Nephron progenitor cell (in vitro differentiated cells): ENCODE measurements around the gene ZNF830.
"Not testable (repeated sequence)": the region's sequence is repeated elsewhere in the genome, so short reads cannot be mapped to it uniquely, and the experiment has no call there.

Experiments used
- DNase-seq: peaks from one replicate; pipeline ENCODE4 v3.0.0; 2021
- H3K27ac Mint-ChIP-seq: 2 replicates; pipeline ENCODE4 v1.8.0; 2021; ENCODE audit warnings: mild to moderate bottlenecking, moderate library complexity, mixed read lengths
- H3K27me3 Mint-ChIP-seq: 2 replicates; pipeline ENCODE4 v1.8.0; 2021; ENCODE audit warnings: mild to moderate bottlenecking, low read depth, mixed read lengths; ENCODE audit not compliant: poor library complexity
- H3K36me3 Mint-ChIP-seq: 2 replicates; pipeline ENCODE4 v1.8.0; 2021; ENCODE audit warnings: low read depth, mixed read lengths
- H3K4me1 Mint-ChIP-seq: 2 replicates; pipeline ENCODE4 v1.8.0; 2021; ENCODE audit warnings: mixed read lengths
- H3K4me3 Mint-ChIP-seq: 2 replicates; pipeline ENCODE4 v1.8.0; 2021; ENCODE audit warnings: mild to moderate bottlenecking, moderate library complexity, mixed read lengths
- H3K9me3 Mint-ChIP-seq: 2 replicates; pipeline ENCODE4 v1.8.0; 2021; ENCODE audit warnings: mild to moderate bottlenecking, moderate library complexity, mixed read lengths
- CTCF ChIP-seq: fragments of 200-600 bp; sonication (generic); IDR thresholded peaks from 2 replicates; pipeline ENCODE4 v1.5.0; 2021; ENCODE audit warnings: antibody characterized with exemption

The ZNF830 gene

GRCh38 chr17:34926661-34927060 is 34.7 kb upstream of the ZNF830 start:
- Mint-ChIP-seq H3K27ac (no peak overlapping the region), H3K9me3 (no peaks in the 10 kb centered on the region), H3K27me3 (peaks cover 21% of the 10 kb centered on the region), H3K36me3 (no peaks in the 10 kb centered on the region), H3K4me1 (no peaks in the 10 kb centered on the region), H3K4me3 (no peak overlapping the region)
- DNase-seq: no peak
- TF ChIP-seq CTCF: no peak

- TF ChIP-seq CTCF: no peak
- Mint-ChIP-seq H3K36me3 (no peaks in the 10 kb centered on the region), H3K27me3 (peaks cover 37% of the 10 kb centered on the region), H3K4me1 (no peaks in the 10 kb centered on the region), H3K4me3 (no peak overlapping the region), H3K9me3 (no peaks in the 10 kb centered on the region), H3K27ac (no peak overlapping the region)
- DNase-seq: no peak
These were observed 31.1 kb upstream of the ZNF830 start for GRCh38 chr17:34930283-34930682.

GRCh38 chr17:34950780-34951179 is 10.6 kb upstream of the ZNF830 start:
- H3K4me1 Mint-ChIP-seq, H3K4me3 Mint-ChIP-seq, H3K27ac Mint-ChIP-seq, DNase-seq, H3K36me3 Mint-ChIP-seq, H3K9me3 Mint-ChIP-seq: not testable (repeated sequence)
- H3K27me3 Mint-ChIP-seq: peaks cover 31% of the 10 kb centered on the region

- H3K27me3 Mint-ChIP-seq: peaks cover 59% of the 10 kb centered on the region
- H3K27ac Mint-ChIP-seq: no peak overlapping the region
- no peak for DNase-seq
- peaks cover 5% of the 10 kb centered on the region for H3K36me3 Mint-ChIP-seq
- TF ChIP-seq CTCF: no peak
- H3K4me3 Mint-ChIP-seq: no peak overlapping the region
- H3K4me1 Mint-ChIP-seq: peaks cover 24% of the 10 kb centered on the region
- H3K9me3 Mint-ChIP-seq: no peaks in the 10 kb centered on the region
These were observed 2.9 kb upstream of the ZNF830 start for GRCh38 chr17:34958438-34958837.

- H3K27ac Mint-ChIP-seq: no peak overlapping the region
- no peak overlapping the region for H3K4me3 Mint-ChIP-seq
- DNase-seq: no peak
- no peaks in the 10 kb centered on the region for H3K36me3 Mint-ChIP-seq
- H3K27me3 Mint-ChIP-seq: peaks cover 33% of the 10 kb centered on the region
- no peaks in the 10 kb centered on the region for H3K9me3 Mint-ChIP-seq
- H3K4me1 Mint-ChIP-seq: peaks cover 1% of the 10 kb centered on the region
- no peak for TF ChIP-seq CTCF
These were observed 12.8 kb downstream of the ZNF830 start for GRCh38 chr17:34974179-34974578.

- no peak for DNase-seq
- H3K27ac Mint-ChIP-seq: no peak overlapping the region
- peaks cover 33% of the 10 kb centered on the region for H3K27me3 Mint-ChIP-seq
- no peak for TF ChIP-seq CTCF
- H3K9me3 Mint-ChIP-seq: peaks cover 3% of the 10 kb centered on the region
- H3K4me1 Mint-ChIP-seq: peaks cover 10% of the 10 kb centered on the region
- no peak overlapping the region for H3K4me3 Mint-ChIP-seq
- H3K36me3 Mint-ChIP-seq: no peaks in the 10 kb centered on the region
These were observed 13.8 kb downstream of the ZNF830 start for GRCh38 chr17:34974794-34975785.
